RWPE1 (cell line): ENCODE measurements around the gene PRDX6.
A peak's percentile ranks its signal among the peaks of the same experiment; 100 is the strongest.

Experiments
- CTCF ChIA-PET: fragments of 350-600 bp; sonication (Branson Sonifier 250); formaldehyde crosslinking; extraction: SDS; loops from one replicate; lab custom pipeline; 2021; lab: Yijun Ruan, JAX
- POLR2A ChIA-PET: fragments of 400-600 bp; formaldehyde crosslinking; extraction: SDS; loops from one replicate; lab custom pipeline; 2020; ENCODE audit warnings: antibody characterized with exemption; ENCODE audit not compliant: low non-redundant PET; lab: Yijun Ruan, JAX
- DNase-seq: peaks from one replicate; pipeline ENCODE4 v3.0.0; 2012; ENCODE audit warnings: low spot score
- H3K27ac ChIP-seq: fragments of 450-650 bp; 2 replicates; pipeline ENCODE4 v1.5.1; 2017
- CTCF ChIP-seq: fragments of 450-650 bp; conservative IDR thresholded peaks from 2 replicates; pipeline ENCODE4 v1.5.1; 2017; ENCODE audit warnings: low read depth, mild to moderate bottlenecking

PRDX6 gene

GRCh38 chr1:173475564-173476196 is 1.5 kb upstream of the PRDX6 start:
- no peak for TF ChIP-seq CTCF
- ChIA-PET POLR2A (no interaction called here), CTCF (interaction anchor here (0.6 kb wide), 1 partner anchor 370 kb away, joined by 3 read pairs; no protein-coding TSS in a partner anchor)
- H3K27ac ChIP-seq, result peak overlapping the region; percentile 95
- DNase-seq, result peak; percentile 68

- CTCF ChIA-PET, result interaction anchor here (0.6 kb wide), 1 partner anchor 369 kb away, joined by 3 read pairs; no protein-coding TSS in a partner anchor
- DNase-seq, result no peak
- peak overlapping the region; percentile 95 for H3K27ac ChIP-seq
- POLR2A ChIA-PET, result no interaction called here
- TF ChIP-seq CTCF, result no peak
Measured at GRCh38 chr1:173476197-173476664, 904 bp upstream of the PRDX6 start.

- DNase-seq, result peak; percentile 83
- H3K27ac ChIP-seq, result peak overlapping the region; percentile 95
- no peak for TF ChIP-seq CTCF
- ChIA-PET CTCF (interaction anchor here (0.6 to 0.7 kb wide), 2 partner anchors 13 to 369 kb away, joined by 3 read pairs; no protein-coding TSS in a partner anchor), POLR2A (no interaction called here)
Measured at GRCh38 chr1:173476665-173477285, 360 bp upstream of the PRDX6 start.

GRCh38 chr1:173478094-173478674 is 1.0 kb downstream of the PRDX6 start:
- ChIA-PET CTCF (interaction anchor here (0.8 kb wide), 1 partner anchor 347 kb away, joined by 4 read pairs; no protein-coding TSS in a partner anchor), POLR2A (no interaction called here)
- TF ChIP-seq CTCF, result no peak
- DNase-seq, result peak; percentile 60
- H3K27ac ChIP-seq, result peak overlapping the region; percentile 95

GRCh38 chr1:173479649-173480048 is 2.5 kb downstream of the PRDX6 start:
- ChIA-PET CTCF (no interaction called here), POLR2A (no interaction called here)
- no peak for DNase-seq
- no peak for TF ChIP-seq CTCF
- H3K27ac ChIP-seq, result no peak overlapping the region

GRCh38 chr1:173481195-173481772 is 4.1 kb downstream of the PRDX6 start:
- CTCF ChIA-PET, result no interaction called here
- POLR2A ChIA-PET, result no interaction called here
- no peak for TF ChIP-seq CTCF
- no peak overlapping the region for H3K27ac ChIP-seq
- DNase-seq, result no peak
